HG02571 (cell line): Measurements from ENCODE around the gene RCAN2.

Source experiments
- ATAC-seq: cut with Tn5 transposase; IDR thresholded peaks from one replicate; pipeline ENCODE4 v1.9.1; 2021; ENCODE audit warnings: mild to moderate bottlenecking, moderate library complexity; ENCODE audit not compliant: unreplicated experiment

Gene RCAN2

DNA sequence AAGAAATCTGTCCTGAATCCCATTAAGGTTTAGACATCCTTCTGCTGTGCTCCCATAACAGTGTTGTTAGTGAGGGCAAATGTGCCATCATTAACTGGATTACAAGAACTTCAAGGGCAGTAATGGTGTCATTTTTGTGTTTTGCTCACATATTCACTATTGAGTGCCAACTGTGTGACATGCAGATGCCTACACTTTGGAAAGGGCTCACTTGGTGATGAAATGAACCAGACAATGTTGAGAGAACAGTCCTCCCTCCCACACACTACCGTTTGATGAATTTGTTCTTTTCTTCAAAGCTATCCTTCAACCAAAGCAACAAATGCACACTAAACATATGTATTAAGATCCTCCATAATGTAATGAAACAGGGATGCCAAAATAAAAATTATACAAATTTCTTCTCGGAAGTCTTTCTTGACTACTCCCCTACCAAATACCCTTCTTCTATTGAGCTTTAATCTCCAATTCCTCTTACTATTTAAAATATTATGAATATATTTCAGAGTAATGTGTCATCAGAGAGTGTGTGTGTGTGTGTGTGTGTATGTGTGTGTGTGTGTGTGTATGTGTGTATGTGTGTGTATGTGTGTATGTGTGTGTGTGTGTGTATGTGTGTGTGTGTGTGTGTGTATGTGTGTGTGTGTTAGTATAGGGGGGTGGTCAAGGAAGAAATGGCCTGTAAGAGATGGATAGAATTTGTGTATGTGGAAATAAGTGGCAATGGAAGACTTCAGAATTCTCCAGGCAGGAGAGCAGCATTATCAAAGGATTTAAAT is 228.1 kb downstream of the RCAN2 start:
- no peak for ATAC-seq

DNA sequence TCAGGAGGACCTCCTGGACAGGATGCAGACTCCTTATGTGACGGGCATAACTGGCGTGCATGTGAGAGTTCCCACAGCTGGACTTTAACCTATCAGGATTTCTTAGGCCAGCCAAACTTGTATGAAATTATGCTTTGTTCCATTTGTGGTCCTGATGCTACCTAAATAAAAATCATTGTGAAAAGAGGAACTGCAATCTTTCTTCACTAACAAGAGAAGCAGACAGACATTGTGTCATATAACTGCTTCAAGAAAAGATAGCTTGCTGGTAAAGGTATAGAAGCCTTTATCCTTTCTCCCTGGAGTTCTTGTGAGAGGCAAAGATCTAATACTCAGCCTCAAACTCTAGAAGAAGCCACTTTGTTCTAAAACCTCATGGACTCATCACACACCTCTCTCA is 233.0 kb downstream of the RCAN2 start:
- ATAC-seq = no peak

DNA sequence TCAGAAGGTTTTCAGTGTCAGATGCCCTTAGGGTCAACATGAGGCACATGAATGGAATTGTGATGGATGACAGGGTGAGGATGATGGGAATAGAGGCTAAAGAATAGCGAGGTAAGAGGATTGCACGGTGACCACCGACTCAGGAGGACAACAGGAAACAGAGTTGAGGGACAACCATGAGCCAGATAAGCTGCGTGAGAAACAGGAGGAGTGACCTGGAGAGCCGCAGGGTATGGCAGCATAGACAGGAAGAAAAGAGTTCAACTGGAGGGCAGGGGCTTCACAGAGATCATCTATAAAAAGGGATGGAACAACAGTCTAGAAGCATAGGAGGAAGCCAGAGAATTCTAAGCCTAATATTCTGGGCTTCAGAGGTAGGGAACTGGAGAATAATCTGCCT is 235.7 kb downstream of the RCAN2 start:
- ATAC-seq = no peak

DNA sequence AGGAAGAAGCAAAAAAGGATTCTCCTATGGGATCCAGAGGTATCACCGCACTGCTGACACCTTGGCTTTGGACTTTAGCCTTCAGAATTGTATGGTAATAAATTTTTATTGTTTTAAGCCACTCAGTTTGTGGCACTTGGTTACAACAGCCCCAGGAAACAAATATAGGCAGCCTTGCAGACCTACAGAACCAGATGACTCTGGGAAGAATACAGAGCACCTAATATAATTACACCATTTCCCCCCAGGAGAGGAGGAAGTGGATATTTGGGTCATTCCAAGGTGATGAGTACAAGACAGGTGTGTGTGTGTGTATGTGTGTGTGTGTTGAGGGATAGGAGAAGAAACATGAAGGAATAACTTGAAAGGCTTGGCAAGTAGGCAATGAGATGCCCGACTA is 236.3 kb downstream of the RCAN2 start:
- ATAC-seq = no peak

DNA sequence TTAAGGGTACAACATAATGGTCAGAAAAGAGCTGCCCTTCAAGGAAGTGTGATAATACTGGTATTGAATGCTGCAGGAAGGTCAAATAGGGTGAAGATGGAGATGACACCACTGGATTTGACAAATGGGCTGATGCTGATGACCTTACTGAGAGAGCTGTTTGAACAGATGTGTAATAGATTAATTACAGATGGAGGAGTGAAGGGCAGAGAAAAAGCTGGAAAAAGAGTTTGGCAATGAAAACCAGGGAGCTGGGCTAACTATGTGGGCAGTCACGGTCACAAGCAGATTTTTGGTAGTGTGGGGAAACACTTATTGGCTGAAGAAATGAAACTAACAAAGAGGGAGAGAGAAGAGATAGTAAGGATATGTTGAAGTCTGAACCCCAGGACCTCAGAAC is 236.9 kb downstream of the RCAN2 start:
- ATAC-seq = no peak

DNA sequence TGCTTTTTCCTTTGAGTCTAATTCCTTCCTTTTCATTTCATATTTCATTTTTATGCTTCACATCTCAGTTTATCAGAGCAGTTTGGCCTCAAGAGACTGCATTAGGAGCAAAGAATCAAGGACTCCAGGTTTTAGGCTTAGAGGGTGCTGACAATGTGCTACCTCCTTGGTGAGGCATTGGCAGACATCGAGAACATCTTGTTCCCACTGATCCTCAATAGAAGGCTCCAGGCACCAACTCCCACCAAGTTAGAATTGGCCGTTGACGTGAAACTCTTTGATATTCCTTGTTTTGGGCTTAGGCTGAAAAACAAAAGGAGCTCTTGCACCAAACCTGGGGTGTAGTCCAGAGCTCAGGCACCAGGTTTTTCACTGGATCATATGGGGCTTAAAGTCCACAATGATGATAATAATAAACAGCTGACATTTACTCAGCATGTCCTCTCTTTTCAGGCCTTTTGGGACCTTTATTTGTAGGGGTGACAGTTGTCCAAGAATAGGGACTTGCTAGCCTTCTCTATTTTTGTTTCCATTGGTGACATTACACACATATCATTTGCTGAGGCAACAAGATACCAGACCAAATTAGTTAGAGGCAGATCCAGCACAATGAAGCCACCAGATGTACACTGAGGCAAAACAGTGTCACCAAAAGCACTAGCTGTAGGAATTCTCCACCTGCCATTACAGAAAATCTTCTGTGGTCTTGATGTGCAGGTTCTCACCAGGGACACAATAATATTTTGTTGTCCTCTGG is 239.5 kb downstream of the RCAN2 start:
- no peak for ATAC-seq

DNA sequence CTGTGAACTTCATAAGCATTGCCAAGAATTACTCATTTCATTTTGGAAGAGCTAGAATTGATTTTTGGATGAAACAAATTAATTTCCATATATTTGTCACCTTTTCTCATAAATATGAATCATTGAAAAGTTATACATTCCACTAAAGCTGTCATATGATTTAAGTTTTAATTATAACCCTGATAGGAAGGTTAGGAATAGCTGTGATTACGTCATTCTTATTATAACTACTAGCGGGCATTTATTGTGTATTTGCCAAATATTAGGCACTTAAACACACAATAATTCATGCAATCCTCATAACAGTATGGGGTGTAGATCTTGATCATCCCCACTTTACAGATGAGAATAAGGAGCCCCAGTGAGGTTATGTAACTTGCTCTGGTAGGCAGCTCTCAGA is 243.1 kb downstream of the RCAN2 start:
- ATAC-seq = no peak

DNA sequence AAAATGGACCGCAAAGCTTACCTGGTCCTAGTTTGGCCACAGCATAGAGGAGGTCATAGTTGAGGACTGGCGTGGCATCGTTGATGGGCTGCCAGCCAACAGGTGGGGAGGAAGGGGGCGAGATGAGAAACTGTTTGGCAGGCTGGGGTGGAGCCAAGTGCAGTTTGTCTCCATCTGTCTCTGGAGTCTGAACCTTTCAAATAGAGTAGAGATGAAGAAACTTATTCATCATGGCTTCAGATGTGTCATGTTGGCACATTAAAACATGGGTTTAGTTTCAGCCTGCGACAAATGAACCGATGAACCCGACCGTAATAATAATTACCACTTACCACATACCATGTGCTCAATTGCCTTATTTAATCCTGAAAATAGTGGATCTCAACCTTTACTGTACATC is 244.5 kb downstream of the RCAN2 start:
- ATAC-seq = no peak

DNA sequence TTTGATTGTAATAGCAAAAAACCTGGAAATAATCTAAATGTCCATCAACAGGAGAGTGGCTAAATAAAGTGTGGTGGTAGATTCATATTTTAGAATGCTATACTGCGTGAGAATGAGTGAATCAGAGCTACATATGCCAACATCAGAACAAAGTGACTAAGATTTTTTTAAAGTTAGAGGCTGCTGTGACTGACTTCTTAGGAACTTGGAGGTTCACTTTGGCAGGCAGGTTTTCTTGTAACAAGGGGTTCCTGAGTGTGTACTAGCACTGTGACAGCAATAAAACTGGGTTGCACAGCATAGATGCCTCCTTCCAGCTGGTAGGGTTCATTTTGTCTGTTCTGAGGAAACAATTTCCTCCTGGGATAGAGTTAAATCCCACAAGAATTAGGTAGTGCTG is 245.2 kb downstream of the RCAN2 start:
- no peak for ATAC-seq

DNA sequence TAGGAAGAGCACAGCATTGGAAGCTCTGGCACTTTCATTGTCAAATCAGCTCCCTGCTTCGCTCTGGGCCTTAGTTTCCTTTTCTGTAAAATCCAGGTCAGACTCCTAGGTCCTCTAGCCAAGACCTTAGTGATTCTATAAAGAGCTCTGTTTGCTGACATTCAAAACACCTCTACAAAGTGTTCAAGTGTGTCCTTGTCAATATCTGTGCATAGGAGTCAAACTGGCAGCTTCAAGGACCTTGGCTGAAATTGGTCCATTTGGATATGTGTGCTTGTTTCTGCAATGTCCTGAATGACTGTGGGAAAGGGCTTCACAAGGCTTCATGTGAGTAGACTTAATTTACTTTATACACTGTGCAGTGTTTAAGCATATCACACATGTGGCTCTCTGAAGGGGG is 246.6 kb downstream of the RCAN2 start:
- no peak for ATAC-seq

DNA sequence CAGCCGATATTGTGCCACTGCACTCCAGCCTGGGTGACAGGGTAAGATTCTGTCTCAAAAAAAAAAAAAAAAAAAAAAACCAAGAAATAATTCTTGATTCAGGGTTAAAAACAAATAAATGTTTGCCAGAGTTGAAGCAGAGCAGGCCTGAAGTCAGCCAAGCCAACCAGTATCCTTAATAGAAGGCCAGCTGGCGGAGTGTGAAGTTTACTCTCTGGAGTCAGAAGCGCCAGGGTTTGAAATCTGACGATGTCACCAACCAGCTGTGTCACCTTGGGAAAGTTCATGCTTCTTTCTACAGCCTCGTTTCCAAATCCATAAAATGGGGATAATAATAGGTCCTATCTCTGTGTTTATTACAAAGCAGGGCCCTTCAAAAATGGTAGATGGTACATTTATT is 247.5 kb downstream of the RCAN2 start:
- ATAC-seq = no peak

DNA sequence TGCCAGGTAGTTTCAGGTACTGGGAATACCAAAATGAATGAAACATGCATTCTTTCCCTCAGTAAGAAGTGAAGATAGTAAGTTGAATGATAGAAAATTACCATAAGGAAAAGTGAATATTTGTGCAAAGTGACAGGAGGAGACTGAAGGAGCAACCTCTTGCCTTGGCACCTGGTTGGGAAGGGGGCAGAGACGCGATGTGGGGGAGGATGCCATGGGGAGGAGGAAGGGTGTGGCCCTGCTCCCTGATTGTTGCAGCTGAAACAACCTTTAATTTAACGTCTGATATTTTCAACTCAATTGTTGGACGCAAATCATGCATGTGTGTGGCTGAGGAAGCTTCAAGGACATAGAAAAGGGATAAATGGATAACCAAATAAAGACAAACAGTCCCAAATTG is 248.3 kb downstream of the RCAN2 start:
- no peak for ATAC-seq

DNA sequence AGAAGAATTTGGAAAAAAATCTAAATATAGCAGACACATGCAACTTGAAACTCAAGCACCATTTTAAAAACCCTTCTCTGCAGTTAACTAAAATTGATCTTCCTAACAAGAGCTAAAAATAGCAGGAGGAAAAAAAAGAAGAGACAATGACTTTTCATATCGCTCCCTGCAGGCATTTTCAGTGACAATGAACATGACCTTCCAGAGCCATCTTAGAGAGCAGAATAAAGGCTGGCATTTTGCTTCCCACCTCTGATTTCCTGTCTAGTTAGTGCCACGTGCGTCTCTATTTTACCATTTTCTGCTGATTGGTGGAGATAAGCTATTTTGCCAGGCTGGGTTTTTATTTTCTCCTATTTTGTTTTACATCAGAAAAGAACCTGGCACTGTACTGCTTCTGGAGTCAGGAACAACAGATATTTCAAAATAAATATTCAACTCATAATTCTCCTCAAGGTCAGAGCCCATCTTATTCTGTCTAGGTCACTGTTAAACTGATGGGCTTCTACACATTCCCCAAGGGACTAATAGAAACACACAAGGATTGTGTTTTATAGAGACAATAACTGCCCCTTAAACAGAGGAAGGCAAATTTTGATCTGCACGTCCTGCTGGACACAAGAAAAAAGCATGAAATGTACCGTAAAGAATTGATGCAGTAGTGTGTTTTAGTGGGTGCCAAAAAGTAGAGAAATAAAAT is 250.2 kb downstream of the RCAN2 start:
- no peak for ATAC-seq

DNA sequence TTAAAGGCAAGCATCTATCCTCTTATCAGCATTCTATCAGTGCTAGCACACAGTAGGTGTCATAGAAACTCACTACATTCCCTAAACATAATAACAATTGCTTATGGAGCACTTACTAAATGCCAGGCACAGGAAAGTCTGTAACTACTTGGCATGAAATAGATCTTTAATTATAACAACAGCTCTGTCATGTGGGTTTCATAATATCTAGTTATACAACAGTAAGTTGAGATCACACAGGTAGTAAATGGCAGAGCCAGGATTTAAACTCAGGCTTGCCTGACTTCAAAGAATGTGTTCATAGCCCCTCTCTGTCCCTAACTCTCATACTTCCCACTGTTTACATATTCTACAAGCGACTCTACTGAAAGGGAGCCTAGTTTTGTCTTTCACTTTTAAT is 254.5 kb downstream of the RCAN2 start:
- no peak for ATAC-seq

DNA sequence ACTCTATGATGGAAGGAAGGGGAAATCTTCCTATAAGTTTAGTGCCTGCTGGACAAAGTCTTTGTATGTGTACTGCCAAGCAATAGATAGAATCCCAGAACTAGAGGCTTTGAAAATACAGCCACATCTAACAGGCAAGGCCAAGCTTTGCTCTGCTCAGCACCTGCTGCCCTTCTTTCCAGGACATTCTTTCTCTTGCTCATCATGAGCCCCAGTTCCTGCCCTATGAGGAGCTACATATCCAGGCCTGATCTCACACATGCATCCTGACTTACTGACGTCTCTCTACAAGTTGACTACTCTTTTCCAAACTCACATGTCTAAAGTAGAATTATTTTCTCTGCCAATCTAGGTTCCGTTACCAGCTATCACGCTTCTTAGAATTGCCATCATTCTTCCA is 256.0 kb downstream of the RCAN2 start:
- no peak for ATAC-seq

DNA sequence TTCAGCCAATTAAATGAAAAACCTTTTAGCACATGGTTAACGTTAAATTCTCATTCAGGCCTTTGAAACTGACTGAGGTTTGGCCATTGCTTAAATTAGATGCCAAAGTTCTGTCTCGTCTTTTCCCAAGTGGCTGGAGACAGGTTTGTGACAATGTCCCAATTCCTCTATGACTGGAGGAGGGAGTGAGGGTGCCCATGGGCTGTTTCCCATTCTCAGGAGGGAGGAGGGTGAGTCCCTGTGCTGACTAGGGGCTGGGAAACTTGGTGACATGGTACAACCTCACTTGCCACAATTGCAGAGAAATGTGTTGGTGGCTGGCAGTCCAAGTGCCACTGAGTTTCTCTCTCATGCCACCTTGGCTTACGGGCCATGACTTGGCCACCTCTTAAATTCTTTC is 256.5 kb downstream of the RCAN2 start:
- no peak for ATAC-seq

DNA sequence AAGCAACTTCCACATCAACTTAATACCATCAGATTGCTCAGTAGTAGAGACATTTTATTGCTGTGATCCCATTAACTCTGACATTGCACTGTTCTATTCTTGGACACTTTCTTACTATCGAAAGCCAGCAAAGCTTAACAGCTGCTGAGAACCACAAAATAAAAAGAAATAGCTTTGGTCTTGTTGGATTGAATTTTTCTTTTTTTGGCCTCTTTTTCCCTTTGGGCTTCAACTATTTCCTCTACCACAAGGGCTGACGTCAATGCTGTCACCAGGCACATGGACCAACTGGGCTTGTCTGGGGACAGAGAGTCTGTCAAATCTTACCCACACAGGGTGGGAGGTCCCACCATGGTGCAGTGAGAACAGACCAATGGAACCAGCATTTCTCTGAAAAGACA is 257.1 kb downstream of the RCAN2 start:
- ATAC-seq = no peak

DNA sequence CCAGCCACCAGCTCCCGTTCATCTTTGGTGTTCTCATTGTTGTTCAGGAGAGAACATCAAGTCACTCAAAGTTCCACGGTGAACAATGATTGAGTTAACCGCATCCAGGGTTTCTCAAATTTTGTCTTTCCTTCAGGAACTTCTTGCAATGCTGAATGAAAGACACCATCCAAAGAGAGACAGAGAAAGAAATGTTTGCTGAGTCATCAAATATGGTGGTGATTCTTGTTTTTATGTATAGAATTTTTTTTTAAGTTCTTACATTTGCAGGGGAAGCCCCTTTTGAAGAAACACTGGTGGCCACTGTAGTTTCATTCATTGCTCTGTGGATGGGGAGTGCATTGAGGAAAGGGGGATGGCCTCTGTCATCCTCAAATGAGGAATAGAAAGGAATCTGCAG is 258.1 kb downstream of the RCAN2 start:
- ATAC-seq = no peak

DNA sequence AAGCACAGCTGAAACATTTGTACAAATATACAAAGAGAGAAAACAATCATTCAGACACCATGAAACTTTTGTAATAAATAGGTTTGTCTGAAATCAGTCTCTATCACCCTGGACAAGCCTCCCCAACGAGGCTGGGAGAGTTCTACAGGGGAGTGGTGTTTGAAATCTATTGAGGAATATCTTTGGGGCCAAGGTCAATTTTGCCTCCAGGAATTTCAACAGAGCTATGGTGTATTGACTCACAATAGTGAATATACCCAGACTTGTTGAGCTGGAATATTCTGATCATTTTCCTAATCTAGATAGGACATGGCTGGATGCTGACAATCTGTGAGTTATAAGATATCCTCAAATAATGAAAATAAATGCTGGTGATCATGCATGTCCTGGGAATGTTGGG is 269.0 kb downstream of the RCAN2 start:
- ATAC-seq = no peak

DNA sequence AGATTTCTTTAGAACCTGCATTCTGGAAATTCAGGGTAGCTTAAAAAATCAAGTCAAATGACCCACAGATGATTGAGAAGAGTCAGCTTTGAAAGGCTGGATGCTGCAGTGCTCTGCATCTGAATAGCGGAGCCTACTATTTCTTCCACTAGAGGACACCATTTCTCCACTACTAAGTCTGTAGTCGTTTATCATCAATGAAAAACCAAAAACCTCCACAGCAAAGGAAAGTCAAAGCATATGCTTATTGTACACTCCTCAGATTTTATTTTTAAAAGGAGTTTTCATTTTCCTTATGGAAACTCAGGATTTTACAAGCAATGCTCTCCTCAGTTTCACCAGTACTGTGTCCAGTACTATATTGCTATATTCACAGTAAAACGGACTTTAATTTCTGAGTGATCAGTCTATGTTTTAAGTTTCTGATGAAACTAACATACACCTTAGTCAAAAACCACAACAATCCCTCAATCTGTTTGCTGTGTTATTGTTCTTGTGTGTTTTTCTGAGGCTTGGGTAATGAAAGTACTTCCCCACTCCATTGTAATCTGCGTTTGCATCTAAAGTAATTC is 269.9 kb downstream of the RCAN2 start:
- peak; percentile 58 for ATAC-seq

DNA sequence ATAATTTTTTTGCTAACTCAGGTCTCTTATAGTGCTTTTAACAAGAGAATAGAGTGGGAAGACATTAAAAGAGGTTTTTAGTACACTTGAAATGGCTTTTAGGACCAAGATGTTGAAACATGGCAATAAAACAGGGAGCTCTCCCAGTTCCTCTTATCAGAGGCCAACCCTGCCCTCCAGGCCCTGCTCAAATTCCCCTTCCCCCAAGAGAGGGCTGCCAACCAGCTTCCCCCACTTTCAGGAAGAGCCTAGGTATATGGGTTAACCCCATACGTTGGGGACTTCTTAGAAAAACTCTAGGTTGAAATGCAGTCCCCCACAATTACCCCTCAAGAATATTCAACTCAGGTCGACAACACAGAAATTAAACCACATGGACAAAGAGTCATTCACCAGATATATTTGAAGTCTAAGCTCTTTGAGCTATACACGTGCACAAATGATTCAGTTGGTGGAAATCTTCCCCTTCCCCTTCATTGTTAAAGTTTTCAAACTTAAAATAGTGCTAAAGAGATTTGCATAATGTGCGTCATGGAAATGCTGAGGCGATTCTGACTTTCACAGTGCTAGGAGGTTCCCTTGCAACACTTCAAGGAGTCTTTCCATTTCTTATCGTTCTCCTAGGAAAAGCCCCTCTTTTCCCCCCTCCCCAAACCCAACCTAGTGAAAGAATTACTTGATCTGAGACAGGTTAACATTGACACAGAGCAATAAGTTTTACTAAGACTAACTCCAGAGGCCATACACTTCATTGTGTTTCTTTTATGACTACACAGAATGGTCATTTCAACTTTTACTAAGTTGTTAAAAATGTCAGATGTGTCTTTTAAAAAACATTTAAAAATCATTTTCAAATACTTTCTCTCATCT is 270.7 kb downstream of the RCAN2 start:
- ATAC-seq = peak; percentile 72
